Transverse colon (tissue), 4 donors: ENCODE measurements around the gene GADD45G. TPM values are rescaled to one million over a fixed set of nuclear protein-coding genes. Genes with fewer than 3 reads are reported as not detected.

Experiments used
- DNase-seq: peaks from one replicate; pipeline ENCODE4 v3.0.0-alpha.2; 2019
- H3K27ac ChIP-seq, 4 donors: fragments of 200-600 bp; sonication (generic); 2 replicates each; pipeline ENCODE4 v1.5.1; 2016 to 2018; ENCODE audit warnings: inconsistent platforms in 4 of 4
- H3K27me3 ChIP-seq: fragments of 200-600 bp; sonication (generic); 2 replicates; pipeline ENCODE4 v1.5.1; 2017; ENCODE audit warnings: inconsistent platforms
- H3K36me3 ChIP-seq, 4 donors: fragments of 200-600 bp; sonication (generic); 2 replicates each; pipeline ENCODE4 v1.5.1; 2017 to 2019; ENCODE audit warnings: inconsistent platforms in 4 of 4
- H3K4me1 ChIP-seq, 4 donors: fragments of 200-600 bp; sonication (generic); 2 replicates each; pipeline ENCODE4 v1.5.1; 2017 to 2020; ENCODE audit warnings: inconsistent platforms in 4 of 4
- H3K4me3 ChIP-seq, 4 donors: fragments of 200-600 bp; sonication (generic); 1 replicate in 1 of 4; 2 replicates in 3 of 4; pipeline versions ENCODE4 v1.5.1 to v1.6.1; 2017 to 2019; ENCODE audit warnings: inconsistent platforms in 4 of 4
- H3K9me3 ChIP-seq, 2 donors: fragments of 200-600 bp; sonication (generic); 2 replicates each; pipeline ENCODE4 v1.5.1; 2017 to 2019; ENCODE audit warnings: inconsistent platforms in 2 of 2
- EP300 ChIP-seq: sonication (generic); formaldehyde crosslinking; IDR thresholded peaks from one replicate; pipeline ENCODE4 v1.6.1; 2017; ENCODE audit warnings: antibody characterized with exemption, low read depth
- POLR2A ChIP-seq: fragments of 450-650 bp; IDR thresholded peaks from one replicate; pipeline ENCODE4 v1.6.1; 2016; ENCODE audit warnings: antibody characterized with exemption, mild to moderate bottlenecking, moderate library complexity
- POLR2AphosphoS5 ChIP-seq, 3 donors: sonication (generic); formaldehyde crosslinking; IDR thresholded peaks; one replicate each; pipeline ENCODE4 v1.6.1; 2016; ENCODE audit warnings: antibody characterized with exemption in 3 of 3
- WGBS, 2 donors: methylation state at CpG; one replicate each; pipeline ENCODE4 v1.1.5; 2018; ENCODE audit warnings: low coverage in 1 of 2; 5-methylcytosine and 5-hydroxymethylcytosine counted together
- in situ Hi-C, 4 donors: fragments of 200-750 bp; cut with MboI; loops; one replicate each; pipeline versions ENCODE4 v1.15.0 to v1.15.1; 2017; ENCODE audit warnings: low sequenced_read_pairs in 3 of 4, low pct_ligation_motif_present in 1 of 4, low pct_unique_long_range_greater_than_20kb in 1 of 4
- intact Hi-C: fragments of 100-400 bp; cut with DNase I; formaldehyde crosslinking; loops from one replicate; pipeline ENCODE4 v1.15.1; 2023; ENCODE audit warnings: low total_unique reads
- total RNA-seq, 4 donors: library from RNA; depleted of rRNA; stranded (reverse); fragments of >200 nt; gene quantifications; one replicate each; pipeline ENCODE4 v1.1.0, GENCODE V29; 2016
- TF ChIP-seq, protein P1 (sequence below), 5 experiments: fragments of 200-600 bp in 3 of 5; fragments of 450-650 bp in 2 of 5; sonication (generic) in 3 of 5; IDR thresholded peaks; 1 replicate in 2 of 5; 2 replicates in 3 of 5; pipeline ENCODE4 v1.5.1; 2016 to 2017; ENCODE audit warnings: antibody characterized with exemption in 5 of 5, inconsistent platforms in 3 of 5, mild to moderate bottlenecking in 2 of 5, moderate library complexity in 1 of 5

The GADD45G gene
- total RNA-seq, 4 donors from 2014 or later: 8.4 to 12.7 (median 10.3) TPM

DNA sequence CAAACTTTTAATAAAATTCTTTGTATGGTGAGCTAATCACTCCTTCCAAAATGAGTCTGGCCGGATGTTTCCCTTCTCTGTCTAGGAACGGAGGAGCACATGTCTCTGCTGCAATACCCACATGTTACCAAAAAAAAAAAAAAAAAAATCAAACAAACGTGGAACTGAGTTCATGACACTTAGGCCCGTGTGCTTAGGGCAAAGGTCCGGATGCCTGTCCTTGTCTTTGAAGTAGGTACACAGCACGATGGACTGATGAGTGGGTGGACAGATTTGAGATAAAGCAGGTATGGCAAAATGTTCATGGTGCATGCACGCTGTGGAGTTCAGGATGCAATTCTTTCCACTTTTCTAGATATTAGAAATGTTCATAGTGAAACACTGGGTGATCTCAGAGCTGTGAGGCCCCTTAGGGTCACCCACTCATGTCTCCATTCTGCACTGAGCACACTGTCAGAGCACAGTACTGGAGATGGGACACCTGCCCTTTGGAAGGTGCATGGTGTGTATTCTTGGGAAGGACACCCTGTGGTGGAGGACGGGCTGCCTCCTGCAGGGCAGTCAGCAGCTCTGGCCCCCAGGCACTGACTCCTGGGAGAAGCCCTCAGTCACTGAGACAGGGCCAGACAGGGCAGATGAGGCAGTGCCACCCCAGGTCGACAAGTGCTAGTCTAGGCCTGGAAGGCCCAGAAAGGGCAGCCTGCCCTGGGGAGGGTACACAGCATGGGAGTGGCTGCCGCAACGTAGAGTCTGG lies 43.6 kb downstream of the GADD45G start:
- H3K36me3 ChIP-seq: no peaks in the 10 kb centered on the region
- DNase-seq: no peak
- H3K27me3 ChIP-seq: no peaks in the 10 kb centered on the region
- H3K4me3 ChIP-seq: no peak overlapping the region
- no peaks in the 10 kb centered on the region for H3K4me1 ChIP-seq
- no peak for TF ChIP-seq POLR2A
- no peak for TF ChIP-seq EP300
- no peak for TF ChIP-seq POLR2AphosphoS5 (IDR thresholded peaks at IDR 0.05)
- TF ChIP-seq, protein P1, sequence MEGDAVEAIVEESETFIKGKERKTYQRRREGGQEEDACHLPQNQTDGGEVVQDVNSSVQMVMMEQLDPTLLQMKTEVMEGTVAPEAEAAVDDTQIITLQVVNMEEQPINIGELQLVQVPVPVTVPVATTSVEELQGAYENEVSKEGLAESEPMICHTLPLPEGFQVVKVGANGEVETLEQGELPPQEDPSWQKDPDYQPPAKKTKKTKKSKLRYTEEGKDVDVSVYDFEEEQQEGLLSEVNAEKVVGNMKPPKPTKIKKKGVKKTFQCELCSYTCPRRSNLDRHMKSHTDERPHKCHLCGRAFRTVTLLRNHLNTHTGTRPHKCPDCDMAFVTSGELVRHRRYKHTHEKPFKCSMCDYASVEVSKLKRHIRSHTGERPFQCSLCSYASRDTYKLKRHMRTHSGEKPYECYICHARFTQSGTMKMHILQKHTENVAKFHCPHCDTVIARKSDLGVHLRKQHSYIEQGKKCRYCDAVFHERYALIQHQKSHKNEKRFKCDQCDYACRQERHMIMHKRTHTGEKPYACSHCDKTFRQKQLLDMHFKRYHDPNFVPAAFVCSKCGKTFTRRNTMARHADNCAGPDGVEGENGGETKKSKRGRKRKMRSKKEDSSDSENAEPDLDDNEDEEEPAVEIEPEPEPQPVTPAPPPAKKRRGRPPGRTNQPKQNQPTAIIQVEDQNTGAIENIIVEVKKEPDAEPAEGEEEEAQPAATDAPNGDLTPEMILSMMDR (IDR thresholded peaks at IDR 0.05): no peak
- intact Hi-C loops (no loop called here), in situ Hi-C loops (no loop called here)
- WGBS, 2 donors: 75 to 82% methylated on average over 7 to 11 of the region's 11 CpGs
- no peaks in the 10 kb centered on the region for H3K9me3 ChIP-seq
- H3K27ac ChIP-seq: no peak overlapping the region

DNA sequence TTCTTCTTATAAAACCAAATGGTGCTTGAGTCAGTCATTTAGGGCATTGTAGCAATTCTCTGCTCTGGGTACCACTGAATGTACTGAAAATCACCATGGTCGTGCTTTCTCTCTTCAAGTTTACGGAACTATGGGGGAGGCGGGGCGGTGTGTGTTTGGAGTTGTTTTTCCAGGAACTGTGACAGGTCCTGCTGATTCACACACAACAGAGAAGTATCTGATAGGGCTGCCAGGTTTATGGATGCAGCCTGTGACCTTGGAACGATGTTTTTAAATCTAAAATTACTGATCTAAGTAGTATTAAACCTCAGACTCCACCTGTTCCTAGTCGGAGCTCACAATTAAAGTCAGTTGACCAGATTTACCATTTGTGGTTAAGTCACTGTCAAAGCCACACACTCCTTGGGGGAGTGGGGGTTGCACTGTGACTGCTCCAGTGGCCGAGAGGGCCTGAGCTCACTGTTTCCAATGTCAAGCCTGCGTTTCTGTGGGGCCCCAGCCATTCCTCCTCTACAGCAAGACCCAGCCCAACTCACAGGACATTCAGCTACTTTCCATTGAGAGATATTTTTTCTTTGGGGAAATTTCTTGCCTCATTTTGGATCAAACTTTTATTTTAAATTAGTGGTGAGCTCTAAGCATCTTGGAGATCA lies 44.4 kb downstream of the GADD45G start:
- 74% methylated on average over 8 of the region's 8 CpGs; no CpG with 5 or more reads in 1 of the 2 donors for WGBS, 2 donors
- TF ChIP-seq EP300: no peak
- no peak for TF ChIP-seq POLR2A
- TF ChIP-seq, protein P1 (IDR thresholded peaks at IDR 0.05): no peak
- TF ChIP-seq POLR2AphosphoS5 (IDR thresholded peaks at IDR 0.05): no peak
- H3K4me3 ChIP-seq: no peak overlapping the region
- H3K27ac ChIP-seq: no peak overlapping the region
- in situ Hi-C loops: no loop called here
- no peaks in the 10 kb centered on the region for H3K4me1 ChIP-seq
- intact Hi-C loops: no loop called here
- H3K9me3 ChIP-seq: no peaks in the 10 kb centered on the region
- H3K36me3 ChIP-seq: no peaks in the 10 kb centered on the region
- no peak for DNase-seq
- H3K27me3 ChIP-seq: no peaks in the 10 kb centered on the region

DNA sequence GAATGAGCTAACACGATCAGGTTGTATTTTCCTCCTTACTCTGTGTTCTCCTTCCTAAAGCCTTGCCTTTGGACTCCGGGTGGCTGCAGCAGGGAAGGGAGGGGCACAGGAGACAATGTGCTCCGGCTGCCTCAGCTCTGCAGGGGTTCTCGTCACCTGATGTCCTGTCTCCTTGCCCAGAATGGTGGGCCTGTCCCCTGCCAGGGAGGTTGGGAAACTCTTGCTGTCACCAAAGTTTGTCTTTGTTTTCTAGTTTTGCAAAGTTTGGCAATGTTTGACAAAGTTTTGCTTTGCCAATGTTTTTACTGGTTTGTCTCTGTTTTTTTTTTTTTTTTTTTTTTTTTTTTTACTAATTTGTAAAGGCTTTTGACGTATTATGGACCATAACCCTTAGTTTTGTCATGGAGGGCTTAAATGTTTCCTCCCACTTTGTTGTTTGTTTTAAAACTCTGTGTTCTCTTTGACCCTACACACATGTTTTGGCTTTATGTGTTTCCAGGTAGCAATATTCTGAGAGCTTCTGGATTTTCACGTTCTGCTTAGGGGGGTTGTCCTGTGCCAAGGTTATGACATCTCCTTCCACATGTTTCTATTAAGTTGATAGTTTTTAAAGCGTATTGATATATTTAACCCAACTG lies 49.3 kb downstream of the GADD45G start:
- Histone ChIP-seq H3K27me3 (no peaks in the 10 kb centered on the region), H3K27ac (no peak overlapping the region), H3K9me3 (no peaks in the 10 kb centered on the region), H3K4me3 (no peak overlapping the region), H3K36me3 (no peaks in the 10 kb centered on the region), H3K4me1 (peaks cover 4 to 8% (median 6%) of the 10 kb centered on the region in 4 donors)
- DNase-seq: no peak
- in situ Hi-C loops (no loop called here), intact Hi-C loops (no loop called here)
- TF ChIP-seq POLR2AphosphoS5 (IDR thresholded peaks at IDR 0.05) (no peak), POLR2A (no peak), EP300 (no peak)
- TF ChIP-seq, protein P1 (IDR thresholded peaks at IDR 0.05): no peak
- 85 to 88% methylated on average over 1 to 7 of the region's 7 CpGs for WGBS, 2 donors
